CD8-positive, alpha-beta memory T cell (primary cell): ENCODE results near the gene ABLIM3. TPM values are rescaled to one million over a fixed set of nuclear protein-coding genes. Genes with fewer than 3 reads are reported as not detected.
"Not testable (repeated sequence)": the region's sequence is repeated elsewhere in the genome, so short reads cannot be mapped to it uniquely, and the experiment has no call there.

Source experiments
- CTCF ChIA-PET: fragments of 350-600 bp; sonication (Branson Sonifier 250); formaldehyde crosslinking; loops from one replicate; lab custom pipeline; 2021; ENCODE audit warnings: antibody characterized with exemption; lab: Charles Lee
- POLR2A ChIA-PET: fragments of 350-600 bp; sonication (Branson Sonifier 250); formaldehyde crosslinking; loops from one replicate; lab custom pipeline; 2021; ENCODE audit warnings: antibody characterized with exemption; lab: Charles Lee
- DNase-seq, 5 donors: peaks; one replicate each; pipeline versions ENCODE4 v3.0.0 to v3.0.0-alpha.2; 2020 to 2022; ENCODE audit warnings: mixed read lengths in 1 of 5
- H3K27ac ChIP-seq: one replicate; pipeline ENCODE4 v1.7.0; 2013; ENCODE audit warnings: low read depth, mild to moderate bottlenecking, low read length, moderate library complexity
- H3K27me3 ChIP-seq: 2 replicates; pipeline ENCODE4 v1.7.0; 2013; ENCODE audit warnings: low read length, mild to moderate bottlenecking; ENCODE audit not compliant: insufficient read depth, poor library complexity, severe bottlenecking
- H3K36me3 ChIP-seq: 2 replicates; pipeline ENCODE4 v1.7.0; 2013; ENCODE audit warnings: mild to moderate bottlenecking, low read length, moderate library complexity; ENCODE audit not compliant: insufficient read depth
- H3K4me1 ChIP-seq: 2 replicates; pipeline ENCODE4 v1.7.0; 2013; ENCODE audit warnings: mild to moderate bottlenecking, low read length, moderate library complexity; ENCODE audit not compliant: insufficient read depth
- H3K4me3 ChIP-seq: 2 replicates; pipeline ENCODE4 v1.7.0; 2013; ENCODE audit warnings: mild to moderate bottlenecking, low read length
- H3K9me3 ChIP-seq: 2 replicates; pipeline ENCODE4 v1.7.0; 2013; ENCODE audit warnings: mild to moderate bottlenecking, low read length
- H3K27ac Mint-ChIP-seq, 8 donors: one replicate each; pipeline ENCODE4 v1.8.0; 2020 to 2021; ENCODE audit warnings: mixed read lengths in 8 of 8, mild to moderate bottlenecking in 6 of 8, inconsistent platforms in 3 of 8, moderate library complexity in 3 of 8
- H3K27me3 Mint-ChIP-seq, 2 donors: one replicate each; pipeline ENCODE4 v1.8.0; 2020 to 2021; ENCODE audit warnings: mixed read lengths in 2 of 2, mild to moderate bottlenecking in 1 of 2, moderate library complexity in 1 of 2
- H3K36me3 Mint-ChIP-seq, 3 donors: one replicate each; pipeline ENCODE4 v1.8.0; 2020 to 2021; ENCODE audit warnings: mixed read lengths in 3 of 3, inconsistent platforms in 1 of 3, mild to moderate bottlenecking in 1 of 3
- H3K4me1 Mint-ChIP-seq, 3 donors: one replicate each; pipeline ENCODE4 v1.8.0; 2020 to 2021; ENCODE audit warnings: mixed read lengths in 3 of 3, inconsistent platforms in 1 of 3, mild to moderate bottlenecking in 1 of 3
- H3K4me3 Mint-ChIP-seq, 7 donors: one replicate each; pipeline ENCODE4 v1.8.0; 2020 to 2021; ENCODE audit warnings: mixed read lengths in 7 of 7, mild to moderate bottlenecking in 6 of 7, moderate library complexity in 4 of 7, inconsistent platforms in 2 of 7
- H3K9me3 Mint-ChIP-seq, 5 donors: one replicate each; pipeline ENCODE4 v1.8.0; 2020 to 2022; ENCODE audit warnings: mixed read lengths in 5 of 5, mild to moderate bottlenecking in 3 of 5, moderate library complexity in 2 of 5, inconsistent platforms in 1 of 5
- polyA plus RNA-seq: library from polyadenylated mRNA; unstranded; fragments of 300-500 nt; fragmentation: Illumina TruSeq; gene quantifications from one replicate; pipeline ENCODE4 v1.2.3, GENCODE V29; 2021
- total RNA-seq, 2 experiments: library from RNA; stranded (reverse); gene quantifications; one replicate each; pipeline ENCODE4 v1.2.3, GENCODE V29; 2021

Gene ABLIM3
- total and polyA plus RNA-seq, 3 experiments from 2014 or later = 0.09 TPM; not detected in 2

- DNase-seq = no peak
- no peaks in the 10 kb centered on the region for H3K36me3 Mint-ChIP-seq
- no peak overlapping the region for H3K27ac ChIP-seq
- no peak overlapping the region for H3K4me3 ChIP-seq
- no peak overlapping the region for H3K4me3 Mint-ChIP-seq
- no peak overlapping the region for H3K27ac Mint-ChIP-seq
- no peaks in the 10 kb centered on the region for H3K4me1 ChIP-seq
- H3K4me1 Mint-ChIP-seq = no peaks in the 10 kb centered on the region
- no peaks in the 10 kb centered on the region for H3K9me3 ChIP-seq
- CTCF ChIA-PET = no interaction called here
- H3K36me3 ChIP-seq = no peaks in the 10 kb centered on the region
- H3K9me3 Mint-ChIP-seq = no peaks in the 10 kb centered on the region
- peaks cover 10 to 34% of the 10 kb centered on the region in 2 donors for H3K27me3 Mint-ChIP-seq
- POLR2A ChIA-PET = no interaction called here
- no peaks in the 10 kb centered on the region for H3K27me3 ChIP-seq
These were observed 36.7 kb downstream of the ABLIM3 start for GRCh38 chr5:149177911-149178565.

DNA sequence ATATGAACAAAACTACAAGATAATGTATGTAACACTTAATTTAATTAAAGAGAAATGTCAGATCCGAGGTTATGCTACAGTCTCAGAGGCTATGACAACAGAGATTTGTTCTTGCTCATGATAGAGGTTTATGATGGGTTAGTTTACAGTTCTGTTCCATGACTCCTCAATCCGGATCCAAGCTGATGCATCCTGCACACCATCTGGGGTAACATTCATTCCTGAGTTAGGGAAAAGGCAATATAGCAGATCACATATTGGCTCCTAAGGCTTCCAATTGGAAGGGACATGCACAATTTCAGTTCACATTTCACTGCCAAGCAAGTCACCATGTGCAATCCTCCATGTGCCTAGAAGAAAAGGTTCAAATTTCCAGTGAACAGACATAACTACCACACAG is 40.4 kb downstream of the ABLIM3 start:
- Mint-ChIP-seq H3K36me3 (peaks cover 0 to 1% (median 0%) of the 10 kb centered on the region in 3 donors), H3K9me3 (no peaks in the 10 kb centered on the region), H3K27me3 (peaks cover 15 to 62% of the 10 kb centered on the region in 2 donors), H3K4me3 (no peak overlapping the region), H3K4me1 (no peaks in the 10 kb centered on the region), H3K27ac (no peak overlapping the region)
- Histone ChIP-seq H3K4me3 (no peak overlapping the region), H3K27me3 (peaks cover 7% of the 10 kb centered on the region), H3K4me1 (no peaks in the 10 kb centered on the region), H3K36me3 (no peaks in the 10 kb centered on the region), H3K27ac (no peak overlapping the region), H3K9me3 (no peaks in the 10 kb centered on the region)
- no peak for DNase-seq
- CTCF ChIA-PET = no interaction called here
- POLR2A ChIA-PET = no interaction called here

- no peaks in the 10 kb centered on the region for H3K9me3 ChIP-seq
- POLR2A ChIA-PET = no interaction called here
- H3K27ac ChIP-seq = no peak overlapping the region
- no peak overlapping the region for H3K4me3 ChIP-seq
- H3K4me1 Mint-ChIP-seq = no peaks in the 10 kb centered on the region
- peaks cover 7% of the 10 kb centered on the region for H3K27me3 ChIP-seq
- CTCF ChIA-PET = no interaction called here
- peaks cover 0 to 1% (median 0%) of the 10 kb centered on the region in 3 donors for H3K36me3 Mint-ChIP-seq
- H3K27me3 Mint-ChIP-seq = peaks cover 15 to 66% of the 10 kb centered on the region in 2 donors
- no peaks in the 10 kb centered on the region for H3K36me3 ChIP-seq
- no peaks in the 10 kb centered on the region for H3K4me1 ChIP-seq
- no peaks in the 10 kb centered on the region for H3K9me3 Mint-ChIP-seq
- no peak overlapping the region for H3K4me3 Mint-ChIP-seq
- no peak overlapping the region for H3K27ac Mint-ChIP-seq
- DNase-seq = no peak
These were observed 40.9 kb downstream of the ABLIM3 start for GRCh38 chr5:149182241-149182640.

- no peak for DNase-seq
- Mint-ChIP-seq H3K4me1 (no peaks in the 10 kb centered on the region), H3K4me3 (no peak overlapping the region), H3K36me3 (peaks cover 0 to 1% (median 0%) of the 10 kb centered on the region in 3 donors), H3K27me3 (peaks cover 11 to 64% of the 10 kb centered on the region in 2 donors), H3K27ac (no peak overlapping the region), H3K9me3 (no peaks in the 10 kb centered on the region)
- POLR2A ChIA-PET = no interaction called here
- H3K27me3 ChIP-seq = peaks cover 7% of the 10 kb centered on the region
- no peaks in the 10 kb centered on the region for H3K9me3 ChIP-seq
- H3K4me3 ChIP-seq = no peak overlapping the region
- no peaks in the 10 kb centered on the region for H3K4me1 ChIP-seq
- no peaks in the 10 kb centered on the region for H3K36me3 ChIP-seq
- no peak overlapping the region for H3K27ac ChIP-seq
- CTCF ChIA-PET = no interaction called here
These were observed 43.8 kb downstream of the ABLIM3 start for GRCh38 chr5:149185067-149185466.

DNA sequence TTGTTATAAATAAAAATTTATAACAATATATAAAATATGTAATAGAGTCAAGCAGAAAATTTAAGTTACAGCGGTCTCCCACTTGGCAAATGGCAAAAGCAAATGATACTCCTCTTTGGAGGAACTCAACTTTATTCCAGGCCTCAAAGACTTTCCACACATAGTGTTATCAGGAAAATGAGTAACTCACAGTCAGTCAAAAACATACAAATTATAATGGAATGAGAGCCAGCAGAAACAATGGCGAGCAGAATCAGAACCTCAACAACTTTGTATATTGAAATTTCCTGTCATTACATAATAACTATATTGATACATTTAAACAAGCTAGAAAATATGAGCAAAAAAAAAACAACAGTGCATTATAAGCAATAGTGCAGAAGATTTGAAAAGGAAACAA is 45.2 kb downstream of the ABLIM3 start:
- Histone ChIP-seq H3K4me3 (no peak overlapping the region), H3K36me3 (no peaks in the 10 kb centered on the region), H3K27ac (no peak overlapping the region), H3K9me3 (no peaks in the 10 kb centered on the region), H3K4me1 (no peaks in the 10 kb centered on the region), H3K27me3 (peaks cover 7% of the 10 kb centered on the region)
- H3K4me3 Mint-ChIP-seq = no peak overlapping the region
- H3K27me3 Mint-ChIP-seq = peaks cover 13 to 53% of the 10 kb centered on the region in 2 donors
- POLR2A ChIA-PET = no interaction called here
- CTCF ChIA-PET = no interaction called here
- H3K4me1 Mint-ChIP-seq = no peaks in the 10 kb centered on the region
- peaks cover 0 to 1% (median 0%) of the 10 kb centered on the region in 3 donors for H3K36me3 Mint-ChIP-seq
- peak overlapping the region in 1 of 8 donors; percentile 24 for H3K27ac Mint-ChIP-seq
- no peaks in the 10 kb centered on the region for H3K9me3 Mint-ChIP-seq
- no peak for DNase-seq

DNA sequence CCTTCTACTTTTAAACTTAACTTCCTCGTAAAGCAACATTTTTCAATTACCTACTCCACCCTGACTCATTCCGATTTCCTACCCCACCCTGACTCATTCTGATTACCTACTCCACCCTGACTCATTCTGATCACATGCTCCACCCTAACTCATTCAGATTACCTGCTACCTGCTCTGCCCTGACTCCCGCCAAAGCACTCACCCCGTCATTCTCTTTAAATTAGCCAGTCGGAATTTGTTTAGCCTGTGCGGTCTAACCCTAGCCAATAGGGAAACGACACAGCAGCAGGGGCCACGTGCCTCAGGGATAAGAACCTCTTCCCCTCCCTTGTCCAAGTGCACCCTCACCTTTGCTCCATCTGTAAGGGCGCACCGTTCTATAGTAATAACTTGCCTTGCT is 46.3 kb downstream of the ABLIM3 start:
- H3K4me1 Mint-ChIP-seq, H3K36me3 Mint-ChIP-seq, H3K36me3 ChIP-seq, POLR2A ChIA-PET, H3K4me1 ChIP-seq, H3K4me3 ChIP-seq, H3K27ac ChIP-seq, CTCF ChIA-PET, H3K27ac Mint-ChIP-seq, H3K9me3 Mint-ChIP-seq, DNase-seq, H3K9me3 ChIP-seq, H3K4me3 Mint-ChIP-seq, H3K27me3 ChIP-seq: not testable (repeated sequence)
- H3K27me3 Mint-ChIP-seq = peaks cover 13 to 48% of the 10 kb centered on the region in 2 donors

DNA sequence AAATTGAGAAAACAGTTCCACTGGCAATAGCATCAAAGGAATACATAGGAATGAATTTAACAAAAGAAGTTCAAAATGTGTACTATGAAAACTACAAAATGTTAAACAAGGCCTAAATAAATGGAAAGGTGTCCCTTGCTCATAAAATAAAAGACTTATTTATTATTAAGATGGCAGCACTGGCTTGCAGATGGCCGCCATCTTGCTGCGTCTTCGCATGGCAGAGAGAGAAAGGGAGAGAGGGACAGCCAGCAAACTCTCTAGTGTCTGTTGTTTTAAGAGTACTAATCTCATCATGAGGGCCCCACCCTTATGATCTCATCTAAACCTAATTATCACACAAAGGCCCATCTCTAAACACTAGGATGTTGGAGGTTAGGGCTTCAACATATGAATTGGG is 47.1 kb downstream of the ABLIM3 start:
- Mint-ChIP-seq H3K36me3 (no peaks in the 10 kb centered on the region), H3K27ac (no peak overlapping the region), H3K9me3 (no peaks in the 10 kb centered on the region), H3K4me1 (no peaks in the 10 kb centered on the region), H3K4me3 (no peak overlapping the region), H3K27me3 (peaks cover 10 to 42% of the 10 kb centered on the region in 2 donors)
- ChIA-PET CTCF (no interaction called here), POLR2A (no interaction called here)
- no peak overlapping the region for H3K4me3 ChIP-seq
- no peak overlapping the region for H3K27ac ChIP-seq
- DNase-seq = no peak
- peaks cover 7% of the 10 kb centered on the region for H3K27me3 ChIP-seq
- no peaks in the 10 kb centered on the region for H3K36me3 ChIP-seq
- no peaks in the 10 kb centered on the region for H3K4me1 ChIP-seq
- H3K9me3 ChIP-seq = no peaks in the 10 kb centered on the region

DNA sequence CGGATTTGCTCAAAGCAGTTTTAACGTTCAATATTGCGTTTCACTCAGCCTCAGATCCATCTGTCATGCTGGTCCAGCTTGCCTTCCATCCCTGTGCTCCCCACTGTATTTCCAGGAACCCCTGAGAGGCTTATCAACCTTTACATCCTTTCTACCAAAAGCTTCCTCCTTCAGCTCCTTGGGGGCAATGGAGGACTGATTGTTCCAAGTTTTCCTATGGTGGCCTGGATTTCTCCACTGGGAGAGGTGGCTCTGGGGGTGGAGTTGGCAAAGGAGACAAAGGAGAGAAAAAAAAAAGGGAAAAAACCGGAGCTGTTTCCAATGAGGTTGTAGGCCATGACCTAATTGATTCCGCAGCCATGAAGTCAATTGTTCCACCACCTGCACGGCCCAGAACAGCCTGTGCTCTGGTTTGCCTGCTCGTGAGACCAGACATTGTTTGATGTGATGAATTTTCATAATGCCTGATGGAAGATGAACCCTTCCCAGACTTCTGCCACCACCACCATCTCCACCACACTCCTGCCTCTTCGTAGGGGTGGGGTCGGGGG is 54.1 kb downstream of the ABLIM3 start:
- H3K9me3 ChIP-seq = no peaks in the 10 kb centered on the region
- no peak overlapping the region for H3K27ac Mint-ChIP-seq
- no peaks in the 10 kb centered on the region for H3K9me3 Mint-ChIP-seq
- no peaks in the 10 kb centered on the region for H3K36me3 ChIP-seq
- ChIA-PET POLR2A (no interaction called here), CTCF (no interaction called here)
- H3K27ac ChIP-seq = no peak overlapping the region
- no peaks in the 10 kb centered on the region for H3K4me1 Mint-ChIP-seq
- no peak overlapping the region for H3K4me3 Mint-ChIP-seq
- no peaks in the 10 kb centered on the region for H3K36me3 Mint-ChIP-seq
- peaks cover 0 to 2% of the 10 kb centered on the region in 2 donors for H3K27me3 Mint-ChIP-seq
- H3K4me1 ChIP-seq = no peaks in the 10 kb centered on the region
- DNase-seq = no peak
- H3K4me3 ChIP-seq = no peak overlapping the region
- H3K27me3 ChIP-seq = no peaks in the 10 kb centered on the region
